Neural cell (in vitro differentiated cells): ENCODE measurements around the gene MAN2B1. TPM values are rescaled to one million over a fixed set of nuclear protein-coding genes. Genes with fewer than 3 reads are reported as not detected.

ENCODE experiments used
- H2AFZ ChIP-seq: fragments of 200-600, 300-800 bp; sonication (generic), shearing (Covaris generic); 2 replicates; pipeline ENCODE4 v1.6.0; 2014; ENCODE audit warnings: low read depth, mild to moderate bottlenecking, antibody characterized with exemption, low read length, moderate library complexity
- H3F3A ChIP-seq: fragments of 200-600 bp; shearing (Covaris generic); 2 replicates; pipeline ENCODE4 v1.6.1; 2016; ENCODE audit warnings: mild to moderate bottlenecking, moderate library complexity, mixed read lengths, antibody characterized with exemption, low read length; ENCODE audit not compliant: insufficient read depth, poor library complexity, severe bottlenecking
- H3K27ac ChIP-seq: fragments of 200-600, 300-800 bp; sonication (generic), shearing (Covaris generic); 2 replicates; pipeline ENCODE4 v1.5.1; 2014; ENCODE audit warnings: mild to moderate bottlenecking, low read length, moderate library complexity
- H3K27me3 ChIP-seq: fragments of 300-800, 200-600 bp; sonication (generic), shearing (Covaris generic); 2 replicates; pipeline ENCODE4 v1.6.0; 2014; ENCODE audit warnings: mild to moderate bottlenecking, low read depth, low read length, moderate library complexity; ENCODE audit not compliant: insufficient read depth
- H3K36me3 ChIP-seq: fragments of 300-800, 200-600 bp; sonication (generic), shearing (Covaris generic); 2 replicates; pipeline ENCODE4 v1.5.1; 2014; ENCODE audit warnings: mild to moderate bottlenecking, antibody characterized with exemption, low read length, moderate library complexity; ENCODE audit not compliant: insufficient read depth
- H3K4me2 ChIP-seq: fragments of 300-800, 200-600 bp; sonication (generic), shearing (Covaris generic); 2 replicates; pipeline ENCODE4 v1.6.0; 2014; ENCODE audit warnings: mild to moderate bottlenecking, low read length
- H3K4me3 ChIP-seq: fragments of 300-800, 200-600 bp; sonication (generic), shearing (Covaris generic); 2 replicates; pipeline ENCODE4 v1.5.1; 2014; ENCODE audit warnings: mild to moderate bottlenecking, low read length, moderate library complexity
- H3K79me2 ChIP-seq: fragments of 200-600 bp; shearing (Covaris generic); replicated peaks from 2 replicates; pipeline ENCODE4 v1.6.0; 2014; ENCODE audit warnings: mild to moderate bottlenecking, low read length, moderate library complexity; ENCODE audit not compliant: insufficient read depth
- H3K9ac ChIP-seq: fragments of 300-800, 200-600 bp; sonication (generic), shearing (Covaris generic); 2 replicates; pipeline ENCODE4 v1.6.1; 2016; ENCODE audit warnings: mild to moderate bottlenecking, low read length, mixed read lengths
- H3K9me2 ChIP-seq: fragments of 200-600 bp; shearing (Covaris generic); 2 replicates; pipeline ENCODE4 v1.6.1; 2016; ENCODE audit warnings: mild to moderate bottlenecking, low read length, mixed read lengths; ENCODE audit not compliant: insufficient read depth
- H3K9me3 ChIP-seq: fragments of 200-600, 300-800 bp; sonication (generic), shearing (Covaris generic); 2 replicates; pipeline ENCODE4 v1.6.1; 2016; ENCODE audit warnings: mild to moderate bottlenecking, mixed run types, low read length, moderate library complexity, mixed read lengths
- H4K20me1 ChIP-seq: fragments of 200-600 bp; shearing (Covaris generic); 2 replicates; pipeline ENCODE4 v1.6.1; 2016; ENCODE audit warnings: mild to moderate bottlenecking, mixed run types; ENCODE audit not compliant: insufficient read depth
- EP300 ChIP-seq: fragments of 450-650 bp; conservative IDR thresholded peaks from 2 replicates; pipeline ENCODE4 v1.6.1; 2014; ENCODE audit warnings: antibody characterized with exemption, mild to moderate bottlenecking, moderate library complexity; ENCODE audit not compliant: poor library complexity, severe bottlenecking
- EZH2 ChIP-seq: fragments of 200-600, 300-800 bp; shearing (Covaris generic), sonication (generic); IDR thresholded peaks from 2 replicates; pipeline ENCODE4 v1.6.1; 2014; ENCODE audit warnings: antibody characterized with exemption, low read length, borderline replicate concordance, mild to moderate bottlenecking; ENCODE audit not compliant: insufficient read depth, poor library complexity, severe bottlenecking
- MXI1 ChIP-seq: fragments of 450-650 bp; conservative IDR thresholded peaks from 2 replicates; pipeline ENCODE4 v1.6.1; 2014; ENCODE audit warnings: antibody characterized with exemption, mild to moderate bottlenecking; ENCODE audit not compliant: poor library complexity, severe bottlenecking
- POLR2AphosphoS5 ChIP-seq: IDR thresholded peaks from 2 replicates; pipeline ENCODE4 v1.6.1; 2012
- RAD21 ChIP-seq: fragments of 450-650 bp; conservative IDR thresholded peaks from 2 replicates; pipeline ENCODE4 v1.6.1; 2014; ENCODE audit warnings: antibody characterized with exemption, mild to moderate bottlenecking, moderate library complexity
- SMC3 ChIP-seq: fragments of 450-650 bp; conservative IDR thresholded peaks from 2 replicates; pipeline ENCODE4 v1.6.1; 2014; ENCODE audit warnings: antibody characterized with exemption, mild to moderate bottlenecking, moderate library complexity; ENCODE audit not compliant: poor library complexity
- TAF1 ChIP-seq: IDR thresholded peaks from 2 replicates; pipeline ENCODE4 v1.6.1; 2012; ENCODE audit warnings: low read depth
- polyA plus RNA-seq: library from polyadenylated mRNA; depleted of rRNA; stranded (reverse); fragments of >200 nt; gene quantifications from 2 replicates; pipeline ENCODE4 v1.2.3, GENCODE V29; 2014
- TF ChIP-seq, protein P1 (sequence below): IDR thresholded peaks from 2 replicates; pipeline ENCODE4 v1.6.1; 2012; ENCODE audit warnings: borderline replicate concordance
- TF ChIP-seq, protein P2 (sequence below): fragments of 450-650 bp; IDR thresholded peaks from 2 replicates; pipeline ENCODE4 v1.5.1; 2014; ENCODE audit warnings: antibody characterized with exemption, mild to moderate bottlenecking, moderate library complexity; ENCODE audit not compliant: poor library complexity, severe bottlenecking

MAN2B1 gene
- polyA plus RNA-seq, 1 donor from 2014 or later = 11.5 TPM

DNA sequence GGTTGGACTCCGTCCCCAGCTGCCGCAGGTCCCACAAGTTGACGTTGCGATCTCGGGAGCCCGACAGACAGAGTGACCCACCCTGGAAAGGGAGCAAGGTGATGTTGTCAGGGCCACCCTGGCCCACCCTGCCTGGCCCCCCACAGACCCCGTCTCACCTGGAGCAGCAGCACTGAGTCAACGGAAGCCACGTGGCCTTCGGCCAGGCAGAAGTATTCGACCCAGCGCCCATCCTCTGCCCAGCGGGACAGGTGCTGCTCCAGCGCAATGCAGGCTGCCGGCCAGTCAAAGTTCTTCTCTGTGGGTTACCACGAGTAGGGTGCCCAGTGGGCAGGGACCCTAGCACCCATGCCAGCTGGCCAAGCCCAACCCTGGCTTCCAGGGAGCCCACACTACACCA is 28.1 kb upstream of the MAN2B1 start:
- Histone ChIP-seq H3K9me2 (no peaks in the 10 kb centered on the region), H3K36me3 (no peaks in the 10 kb centered on the region), H2AFZ (no peak overlapping the region), H3K4me2 (no peak overlapping the region), H3F3A (peaks cover 5% of the 10 kb centered on the region), H3K4me3 (no peak overlapping the region), H3K9ac (no peak overlapping the region), H3K79me2 (no peaks in the 10 kb centered on the region), H3K27ac (no peak overlapping the region), H4K20me1 (no peaks in the 10 kb centered on the region), H3K27me3 (no peaks in the 10 kb centered on the region), H3K9me3 (no peaks in the 10 kb centered on the region)
- TF ChIP-seq SMC3 (no peak), RAD21 (no peak)
- TF ChIP-seq, protein P1, sequence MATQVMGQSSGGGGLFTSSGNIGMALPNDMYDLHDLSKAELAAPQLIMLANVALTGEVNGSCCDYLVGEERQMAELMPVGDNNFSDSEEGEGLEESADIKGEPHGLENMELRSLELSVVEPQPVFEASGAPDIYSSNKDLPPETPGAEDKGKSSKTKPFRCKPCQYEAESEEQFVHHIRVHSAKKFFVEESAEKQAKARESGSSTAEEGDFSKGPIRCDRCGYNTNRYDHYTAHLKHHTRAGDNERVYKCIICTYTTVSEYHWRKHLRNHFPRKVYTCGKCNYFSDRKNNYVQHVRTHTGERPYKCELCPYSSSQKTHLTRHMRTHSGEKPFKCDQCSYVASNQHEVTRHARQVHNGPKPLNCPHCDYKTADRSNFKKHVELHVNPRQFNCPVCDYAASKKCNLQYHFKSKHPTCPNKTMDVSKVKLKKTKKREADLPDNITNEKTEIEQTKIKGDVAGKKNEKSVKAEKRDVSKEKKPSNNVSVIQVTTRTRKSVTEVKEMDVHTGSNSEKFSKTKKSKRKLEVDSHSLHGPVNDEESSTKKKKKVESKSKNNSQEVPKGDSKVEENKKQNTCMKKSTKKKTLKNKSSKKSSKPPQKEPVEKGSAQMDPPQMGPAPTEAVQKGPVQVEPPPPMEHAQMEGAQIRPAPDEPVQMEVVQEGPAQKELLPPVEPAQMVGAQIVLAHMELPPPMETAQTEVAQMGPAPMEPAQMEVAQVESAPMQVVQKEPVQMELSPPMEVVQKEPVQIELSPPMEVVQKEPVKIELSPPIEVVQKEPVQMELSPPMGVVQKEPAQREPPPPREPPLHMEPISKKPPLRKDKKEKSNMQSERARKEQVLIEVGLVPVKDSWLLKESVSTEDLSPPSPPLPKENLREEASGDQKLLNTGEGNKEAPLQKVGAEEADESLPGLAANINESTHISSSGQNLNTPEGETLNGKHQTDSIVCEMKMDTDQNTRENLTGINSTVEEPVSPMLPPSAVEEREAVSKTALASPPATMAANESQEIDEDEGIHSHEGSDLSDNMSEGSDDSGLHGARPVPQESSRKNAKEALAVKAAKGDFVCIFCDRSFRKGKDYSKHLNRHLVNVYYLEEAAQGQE = no peak

DNA sequence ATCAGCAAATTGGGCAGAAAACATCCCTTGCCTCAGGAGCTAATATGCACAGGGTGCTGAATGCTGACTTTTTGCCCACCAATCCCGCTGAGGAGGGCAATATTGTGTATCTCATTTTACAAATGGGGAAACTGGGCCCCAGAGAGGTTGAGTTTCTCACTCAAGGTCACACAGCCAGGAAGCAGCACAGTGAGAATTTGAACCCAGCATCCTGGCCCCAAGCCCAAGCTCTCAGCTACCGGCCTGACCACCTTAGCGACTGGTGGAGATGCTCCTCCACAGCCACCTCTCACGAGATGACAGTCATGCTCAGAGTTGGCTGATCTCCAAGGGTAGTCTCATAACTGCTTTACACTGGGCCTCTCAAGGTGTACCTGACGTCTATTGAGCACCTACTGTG is 26.4 kb upstream of the MAN2B1 start:
- Histone ChIP-seq H3K9ac (no peak overlapping the region), H3K4me3 (no peak overlapping the region), H3K36me3 (no peaks in the 10 kb centered on the region), H2AFZ (no peak overlapping the region), H3K9me2 (no peaks in the 10 kb centered on the region), H3K27ac (no peak overlapping the region), H3K79me2 (no peaks in the 10 kb centered on the region), H3F3A (peaks cover 5% of the 10 kb centered on the region), H3K9me3 (no peaks in the 10 kb centered on the region), H3K27me3 (no peaks in the 10 kb centered on the region), H3K4me2 (no peak overlapping the region), H4K20me1 (no peaks in the 10 kb centered on the region)
- TF ChIP-seq SMC3 (no peak), POLR2AphosphoS5 (no peak), EP300 (no peak), MXI1 (no peak), EZH2 (no peak), RAD21 (no peak), TAF1 (no peak)
- TF ChIP-seq, protein P1 = no peak
- TF ChIP-seq, protein P2, sequence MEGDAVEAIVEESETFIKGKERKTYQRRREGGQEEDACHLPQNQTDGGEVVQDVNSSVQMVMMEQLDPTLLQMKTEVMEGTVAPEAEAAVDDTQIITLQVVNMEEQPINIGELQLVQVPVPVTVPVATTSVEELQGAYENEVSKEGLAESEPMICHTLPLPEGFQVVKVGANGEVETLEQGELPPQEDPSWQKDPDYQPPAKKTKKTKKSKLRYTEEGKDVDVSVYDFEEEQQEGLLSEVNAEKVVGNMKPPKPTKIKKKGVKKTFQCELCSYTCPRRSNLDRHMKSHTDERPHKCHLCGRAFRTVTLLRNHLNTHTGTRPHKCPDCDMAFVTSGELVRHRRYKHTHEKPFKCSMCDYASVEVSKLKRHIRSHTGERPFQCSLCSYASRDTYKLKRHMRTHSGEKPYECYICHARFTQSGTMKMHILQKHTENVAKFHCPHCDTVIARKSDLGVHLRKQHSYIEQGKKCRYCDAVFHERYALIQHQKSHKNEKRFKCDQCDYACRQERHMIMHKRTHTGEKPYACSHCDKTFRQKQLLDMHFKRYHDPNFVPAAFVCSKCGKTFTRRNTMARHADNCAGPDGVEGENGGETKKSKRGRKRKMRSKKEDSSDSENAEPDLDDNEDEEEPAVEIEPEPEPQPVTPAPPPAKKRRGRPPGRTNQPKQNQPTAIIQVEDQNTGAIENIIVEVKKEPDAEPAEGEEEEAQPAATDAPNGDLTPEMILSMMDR = no peak
